NCI-H1105 treated with DMSO at 0.1 percent for 48 hours (cell line): ENCODE measurements around the gene UBE4B.

ENCODE experiments used
- DNase-seq: peaks from one replicate; lab custom pipeline; 2025; lab: John Stamatoyannopoulos, UW

The UBE4B gene

DNA sequence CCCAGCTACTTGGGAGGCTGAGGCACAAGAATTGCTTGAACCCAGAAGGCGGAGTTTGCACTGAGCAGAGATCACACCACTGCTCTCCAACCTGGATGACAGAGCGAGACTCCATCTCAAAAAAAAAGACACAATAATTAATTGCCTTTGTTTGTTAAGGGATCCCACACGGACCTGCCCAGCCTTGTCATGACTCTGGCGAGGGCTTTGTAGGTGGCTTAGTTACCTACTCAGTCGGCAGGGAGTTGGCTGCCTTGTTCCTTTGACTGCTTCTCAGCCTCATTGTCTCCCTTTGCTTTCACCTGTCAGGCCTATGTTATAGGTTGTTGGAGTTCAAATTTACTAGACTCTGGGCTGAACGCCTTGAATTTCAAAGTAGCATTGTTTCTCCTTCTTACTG, 82.0 kb downstream of the UBE4B start:
- no peak for DNase-seq

DNA sequence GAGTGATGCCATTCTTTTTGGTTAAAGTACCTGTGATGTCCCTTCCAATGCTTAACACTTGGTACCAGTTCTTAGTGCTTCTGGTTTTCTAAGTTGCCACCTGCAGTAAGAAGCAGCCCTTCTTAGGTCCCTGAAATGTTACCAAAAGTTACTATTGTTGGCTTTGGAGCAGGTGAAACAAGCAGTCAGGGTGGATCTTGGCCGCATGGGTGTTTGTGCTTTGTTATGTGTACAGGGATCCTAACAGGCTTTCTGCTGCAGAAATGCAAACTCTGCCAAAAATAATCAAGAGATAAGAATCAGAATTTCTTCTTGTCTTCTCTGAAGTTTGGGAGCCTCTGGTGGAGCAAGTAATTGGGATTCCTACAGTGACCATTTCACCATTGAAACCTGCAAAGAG, 84.4 kb downstream of the UBE4B start:
- no peak for DNase-seq

DNA sequence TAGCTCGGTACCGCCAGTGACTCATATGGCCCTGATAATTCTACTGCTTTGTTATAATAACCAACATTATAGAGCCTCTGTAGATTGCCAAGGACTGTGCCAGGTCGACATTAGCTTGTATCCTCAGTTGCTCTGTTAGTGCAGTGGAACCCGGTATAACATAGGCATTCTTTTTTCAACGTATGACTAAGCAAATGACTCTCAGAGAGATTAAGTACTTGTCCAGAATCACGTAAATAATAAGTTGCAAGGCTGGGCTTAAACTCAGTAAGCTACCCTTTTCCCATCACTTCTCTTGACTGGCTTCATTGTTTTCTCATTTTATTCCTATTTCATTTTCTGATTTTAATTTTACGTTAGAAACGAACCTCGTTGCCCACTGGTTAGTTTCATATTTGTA, 85.1 kb downstream of the UBE4B start:
- no peak for DNase-seq

- DNase-seq: no peak
Measured at GRCh38 chr1:10121688-10122087, 88.9 kb downstream of the UBE4B start.

DNA sequence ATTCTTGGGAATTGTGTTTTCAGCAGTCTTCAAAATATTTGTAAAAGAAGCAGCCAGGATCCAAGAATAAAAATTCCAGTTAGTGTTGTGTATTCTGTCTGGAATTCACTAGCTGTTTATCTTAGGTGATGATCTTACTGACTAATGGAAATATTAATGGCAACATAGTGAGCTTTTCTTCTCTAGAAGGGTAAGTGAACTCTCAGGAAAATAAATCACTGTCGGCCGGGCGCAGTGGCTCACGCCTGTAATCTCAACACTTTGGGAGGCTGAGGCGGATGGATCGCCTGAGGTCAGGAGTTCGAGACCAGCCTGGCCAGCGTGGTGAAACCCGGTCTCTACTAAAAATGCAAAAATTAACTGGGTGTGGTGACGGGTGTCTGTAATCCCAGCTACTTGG, 90.2 kb downstream of the UBE4B start:
- no peak for DNase-seq

- DNase-seq: no peak
Measured at GRCh38 chr1:10128101-10128765, 95.5 kb downstream of the UBE4B start.

GRCh38 chr1:10132316-10132715, 99.6 kb downstream of the UBE4B start:
- DNase-seq: no peak

DNA sequence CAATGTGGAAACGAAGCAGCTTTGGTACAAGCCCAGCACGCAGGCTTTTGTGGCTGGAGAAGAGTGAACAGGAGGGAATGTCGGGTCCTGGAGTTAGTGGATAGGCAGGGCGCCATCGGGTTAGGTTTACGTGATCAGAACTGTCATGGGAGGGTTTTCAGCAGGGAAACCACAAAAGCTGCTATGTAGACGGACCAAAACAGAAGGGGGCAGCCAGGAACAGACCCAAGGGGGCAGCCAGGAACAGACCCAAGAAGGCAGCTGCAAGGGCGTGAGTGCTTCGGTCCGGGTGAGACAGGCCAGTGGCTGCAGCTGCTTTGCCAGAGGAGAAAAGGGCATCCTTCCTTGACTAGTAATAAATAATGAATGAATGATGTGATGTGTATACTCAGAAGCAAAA, 100.1 kb downstream of the UBE4B start:
- no peak for DNase-seq

- no peak for DNase-seq
Measured at GRCh38 chr1:10140981-10141380, 108.2 kb downstream of the UBE4B start.

DNA sequence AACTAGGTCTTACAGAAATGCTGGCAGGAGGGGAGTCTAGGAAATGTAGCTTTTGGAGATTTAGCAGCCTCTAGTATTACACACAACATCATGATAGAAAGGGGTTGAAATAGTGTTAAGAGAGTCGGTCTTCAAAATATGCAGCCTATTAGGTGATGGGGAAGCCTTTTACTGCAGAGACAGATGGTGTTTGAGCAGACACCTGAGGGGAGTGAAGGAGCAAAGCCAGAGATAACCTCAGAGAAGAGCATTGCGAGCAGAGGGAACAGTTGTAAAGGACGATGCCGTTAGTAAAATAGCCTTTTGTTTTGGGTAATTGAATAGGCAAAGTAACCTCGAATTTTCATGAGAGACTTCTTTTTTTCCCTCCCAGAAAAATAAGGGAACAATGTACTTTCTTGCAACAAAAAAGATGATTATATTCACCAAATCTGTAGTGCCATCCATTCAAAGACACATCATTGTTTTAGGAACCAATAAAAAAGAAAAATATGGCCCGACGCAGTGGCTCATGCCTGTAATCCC, 111.3 kb downstream of the UBE4B start:
- DNase-seq: no peak

GRCh38 chr1:10146391-10146790, 113.6 kb downstream of the UBE4B start:
- DNase-seq: no peak

GRCh38 chr1:10149231-10149630, 116.5 kb downstream of the UBE4B start:
- DNase-seq: no peak

GRCh38 chr1:10152709-10153284, 120.0 kb downstream of the UBE4B start:
- peak; percentile 19 for DNase-seq

GRCh38 chr1:10155087-10155712, 122.4 kb downstream of the UBE4B start:
- DNase-seq: no peak

GRCh38 chr1:10160173-10160572, 127.4 kb downstream of the UBE4B start:
- DNase-seq: no peak

GRCh38 chr1:10160907-10161490, 128.2 kb downstream of the UBE4B start:
- DNase-seq: no peak

DNA sequence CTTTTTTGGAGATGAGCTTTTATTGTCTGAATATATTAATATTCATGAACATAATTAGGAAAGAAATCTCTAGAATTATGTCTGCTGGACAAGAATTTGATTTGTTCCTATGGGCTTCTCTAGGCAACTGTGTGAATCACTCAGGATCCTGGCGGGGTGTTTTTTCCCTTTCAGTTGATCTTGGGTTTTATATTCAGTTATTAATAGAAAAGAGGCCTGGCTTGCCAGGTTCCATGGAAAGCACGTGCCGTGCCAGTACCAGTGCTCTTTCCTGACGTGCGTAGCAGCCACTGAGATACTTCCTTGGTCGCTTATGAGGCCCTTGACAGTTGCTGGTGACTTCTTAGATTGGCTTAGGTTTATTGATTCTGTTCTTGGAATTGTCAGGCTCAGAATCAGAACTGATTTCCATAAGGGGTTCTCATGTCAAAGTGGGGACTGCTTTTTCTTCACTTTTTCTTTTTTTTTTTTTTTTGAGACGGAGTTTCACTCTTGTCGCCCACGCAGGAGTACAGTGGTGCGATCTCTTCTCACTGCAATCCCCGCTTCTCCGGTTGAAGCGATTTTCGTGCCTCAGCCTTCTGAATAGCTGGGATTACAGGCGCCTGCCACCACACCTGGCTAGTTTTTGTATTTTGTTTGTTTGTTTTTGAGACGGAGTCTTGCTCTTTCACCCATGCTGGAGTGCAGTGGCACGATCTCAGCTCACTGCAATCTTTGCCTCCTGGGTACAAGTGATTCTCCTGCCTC, 129.0 kb downstream of the UBE4B start:
- no peak for DNase-seq

DNA sequence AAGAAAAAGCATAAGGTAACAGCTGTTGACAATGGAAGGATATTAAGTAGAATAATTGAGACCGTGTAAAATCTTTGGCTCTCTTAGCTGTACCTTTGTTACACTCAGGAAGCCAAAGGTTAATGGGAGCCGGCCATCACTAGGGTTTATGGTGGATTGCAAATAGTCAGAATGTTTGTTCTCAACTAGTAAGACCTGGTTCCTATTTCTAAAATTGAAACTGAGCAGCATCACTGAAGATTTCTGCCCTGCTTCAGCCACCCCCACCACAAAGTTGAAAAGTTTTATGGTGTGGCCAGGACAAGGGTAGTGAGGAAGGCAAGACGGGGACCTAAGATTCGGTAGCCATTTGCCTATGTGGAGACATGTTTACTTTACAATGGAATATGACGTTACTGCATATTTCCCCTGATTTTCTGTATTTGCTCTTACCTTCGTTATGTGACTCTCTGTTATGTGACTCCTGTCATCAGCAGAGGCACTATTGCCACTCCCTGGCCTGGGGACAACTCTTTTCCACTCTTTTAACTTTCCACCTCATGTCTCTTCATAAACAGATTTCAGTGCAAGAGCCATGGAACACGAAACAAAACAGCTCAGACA, 136.3 kb downstream of the UBE4B start:
- DNase-seq: no peak

- no peak for DNase-seq
Measured at GRCh38 chr1:10170239-10170574, 137.4 kb downstream of the UBE4B start.

- no peak for DNase-seq
Measured at GRCh38 chr1:10171105-10171767, 138.5 kb downstream of the UBE4B start.

DNA sequence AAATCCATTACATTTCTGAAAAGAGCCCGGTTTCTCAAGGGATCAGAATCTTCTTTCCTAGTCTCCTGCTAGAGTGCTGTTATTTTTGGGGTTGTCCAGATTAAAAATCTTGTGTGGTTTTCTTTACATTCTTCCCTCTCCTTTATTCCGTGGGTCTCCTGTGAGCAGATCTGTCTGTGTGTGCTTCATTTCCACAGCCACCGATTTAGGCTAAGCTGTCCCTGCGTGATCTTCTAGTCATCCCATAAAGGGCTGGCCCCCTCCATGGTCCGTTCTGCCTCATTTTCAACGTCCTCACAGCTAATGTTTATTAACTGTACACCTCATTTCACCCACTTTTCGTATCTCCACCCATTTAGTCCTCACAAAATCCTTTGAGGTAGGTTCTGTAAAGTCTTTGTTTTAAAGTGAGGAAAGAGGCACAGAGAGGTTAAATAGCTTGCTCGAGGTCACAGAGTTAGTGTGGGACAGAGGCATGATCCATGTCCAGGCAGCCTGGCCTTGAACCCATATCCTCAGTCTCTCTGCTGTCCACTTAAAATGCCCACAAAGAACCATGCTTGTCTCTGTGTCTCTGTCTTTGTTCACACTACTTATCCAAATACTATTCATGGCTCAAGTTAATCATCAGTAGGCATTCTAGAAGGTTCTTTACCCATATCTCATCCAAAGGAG, 139.4 kb downstream of the UBE4B start:
- DNase-seq: no peak
